Measurements from ENCODE around the gene C11orf65.

- TF ChIP-seq, protein P1, sequence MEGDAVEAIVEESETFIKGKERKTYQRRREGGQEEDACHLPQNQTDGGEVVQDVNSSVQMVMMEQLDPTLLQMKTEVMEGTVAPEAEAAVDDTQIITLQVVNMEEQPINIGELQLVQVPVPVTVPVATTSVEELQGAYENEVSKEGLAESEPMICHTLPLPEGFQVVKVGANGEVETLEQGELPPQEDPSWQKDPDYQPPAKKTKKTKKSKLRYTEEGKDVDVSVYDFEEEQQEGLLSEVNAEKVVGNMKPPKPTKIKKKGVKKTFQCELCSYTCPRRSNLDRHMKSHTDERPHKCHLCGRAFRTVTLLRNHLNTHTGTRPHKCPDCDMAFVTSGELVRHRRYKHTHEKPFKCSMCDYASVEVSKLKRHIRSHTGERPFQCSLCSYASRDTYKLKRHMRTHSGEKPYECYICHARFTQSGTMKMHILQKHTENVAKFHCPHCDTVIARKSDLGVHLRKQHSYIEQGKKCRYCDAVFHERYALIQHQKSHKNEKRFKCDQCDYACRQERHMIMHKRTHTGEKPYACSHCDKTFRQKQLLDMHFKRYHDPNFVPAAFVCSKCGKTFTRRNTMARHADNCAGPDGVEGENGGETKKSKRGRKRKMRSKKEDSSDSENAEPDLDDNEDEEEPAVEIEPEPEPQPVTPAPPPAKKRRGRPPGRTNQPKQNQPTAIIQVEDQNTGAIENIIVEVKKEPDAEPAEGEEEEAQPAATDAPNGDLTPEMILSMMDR (IDR thresholded peaks at IDR 0.05), result no peak
- TF ChIP-seq EP300 (IDR thresholded peaks at IDR 0.05), result no peak
- TF ChIP-seq POLR2A (IDR thresholded peaks at IDR 0.05), result no peak
Measured at GRCh38 chr11:108370315-108370714, 97.0 kb downstream of the C11orf65 start.

Measured in ovary (tissue), 3 donors.